Measurements from ENCODE around the gene MYADML2.

GRCh38 chr17:81994593-81995462 is 47.8 kb upstream of the MYADML2 start:
- TF ChIP-seq CTCF (conservative IDR thresholded peaks at IDR 0.05; ENCODE audit: low read depth, low read length) (no peak), EZH2 (IDR thresholded peaks at IDR 0.05; ENCODE audit: low read length, unreplicated experiment) (no peak)
